ACHN (cell line): ENCODE measurements around the gene H2AZ2.
"Not testable (repeated sequence)": the region's sequence is repeated elsewhere in the genome, so short reads cannot be mapped to it uniquely, and the experiment has no call there.

ENCODE experiments used
- DNase-seq: peaks from one replicate; pipeline ENCODE4 v3.0.0-alpha.2; 2015
- in situ Hi-C: cut with HindIII; loops from 2 replicates; pipeline ENCODE4 v1.10.0; 2017; ENCODE audit warnings: low sequenced_read_pairs, low pct_ligation_motif_present, low pct_unique_long_range_greater_than_20kb

Gene H2AZ2

GRCh38 chr7:44796504-44797328, 51.2 kb downstream of the H2AZ2 start, which contains the start of gene PPIA:
Gene PPIA (plus strand): TSS chr7:44796681. CDS start chr7:44796725, 44 bp downstream.
- DNase-seq = peak; percentile 100
- in situ Hi-C loops = no loop called here

GRCh38 chr7:44796034-44796503, 51.8 kb downstream of the H2AZ2 start:
- DNase-seq = peak; percentile 79
- in situ Hi-C loops = no loop called here

- in situ Hi-C loops = no loop called here
- no peak for DNase-seq
Observed at GRCh38 chr7:44794331-44794730, 53.6 kb downstream of the H2AZ2 start.

GRCh38 chr7:44793919-44794318, 54.0 kb downstream of the H2AZ2 start:
- no peak for DNase-seq
- in situ Hi-C loops = no loop called here

GRCh38 chr7:44791278-44792219, 56.3 kb downstream of the H2AZ2 start:
- in situ Hi-C loops = no loop called here
- peak; percentile 56 for DNase-seq

GRCh38 chr7:44789990-44790389, 57.9 kb downstream of the H2AZ2 start:
- in situ Hi-C loops = no loop called here
- no peak for DNase-seq

GRCh38 chr7:44787762-44788161, 60.1 kb downstream of the H2AZ2 start:
- no peak for DNase-seq
- in situ Hi-C loops = no loop called here

GRCh38 chr7:44787041-44787440, 60.8 kb downstream of the H2AZ2 start:
- DNase-seq = no peak
- in situ Hi-C loops = no loop called here

- DNase-seq, in situ Hi-C loops: not testable (repeated sequence)
Observed at GRCh38 chr7:44785218-44785617, 62.7 kb downstream of the H2AZ2 start.

- in situ Hi-C loops = no loop called here
- DNase-seq = no peak
Observed at GRCh38 chr7:44784364-44784763, 63.5 kb downstream of the H2AZ2 start.

GRCh38 chr7:44783407-44783806, 64.5 kb downstream of the H2AZ2 start:
- no peak for DNase-seq
- in situ Hi-C loops = no loop called here

- in situ Hi-C loops = no loop called here
- no peak for DNase-seq
Observed at GRCh38 chr7:44782460-44782859, 65.4 kb downstream of the H2AZ2 start.
